ENCODE data around the gene KRTAP5-5.
A peak's percentile ranks its signal among the peaks of the same experiment; 100 is the strongest.
"Not testable (repeated sequence)": the region's sequence is repeated elsewhere in the genome, so short reads cannot be mapped to it uniquely, and the experiment has no call there.

Gene KRTAP5-5

DNA sequence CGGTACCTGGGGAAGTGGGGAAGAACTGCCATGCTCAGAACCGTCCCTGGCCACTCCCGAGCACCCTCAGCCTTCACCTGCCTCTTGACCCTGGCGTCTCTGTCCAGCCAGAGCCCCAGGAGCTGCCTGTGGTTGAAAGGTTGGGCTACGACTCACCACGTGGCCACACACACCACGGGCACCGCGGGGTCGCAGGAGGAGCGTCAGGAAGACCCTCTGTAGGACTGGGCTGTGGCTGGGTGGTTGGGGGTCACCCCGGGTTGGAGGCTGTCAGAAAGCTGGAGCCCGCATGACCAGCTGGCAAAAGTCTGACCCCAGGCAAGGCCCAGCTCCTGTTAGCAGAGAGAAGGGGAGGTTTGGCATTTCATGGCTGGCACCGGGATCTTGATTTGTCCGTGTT is 11.5 kb downstream of the KRTAP5-5 start:
- DNase-seq: no peak

DNA sequence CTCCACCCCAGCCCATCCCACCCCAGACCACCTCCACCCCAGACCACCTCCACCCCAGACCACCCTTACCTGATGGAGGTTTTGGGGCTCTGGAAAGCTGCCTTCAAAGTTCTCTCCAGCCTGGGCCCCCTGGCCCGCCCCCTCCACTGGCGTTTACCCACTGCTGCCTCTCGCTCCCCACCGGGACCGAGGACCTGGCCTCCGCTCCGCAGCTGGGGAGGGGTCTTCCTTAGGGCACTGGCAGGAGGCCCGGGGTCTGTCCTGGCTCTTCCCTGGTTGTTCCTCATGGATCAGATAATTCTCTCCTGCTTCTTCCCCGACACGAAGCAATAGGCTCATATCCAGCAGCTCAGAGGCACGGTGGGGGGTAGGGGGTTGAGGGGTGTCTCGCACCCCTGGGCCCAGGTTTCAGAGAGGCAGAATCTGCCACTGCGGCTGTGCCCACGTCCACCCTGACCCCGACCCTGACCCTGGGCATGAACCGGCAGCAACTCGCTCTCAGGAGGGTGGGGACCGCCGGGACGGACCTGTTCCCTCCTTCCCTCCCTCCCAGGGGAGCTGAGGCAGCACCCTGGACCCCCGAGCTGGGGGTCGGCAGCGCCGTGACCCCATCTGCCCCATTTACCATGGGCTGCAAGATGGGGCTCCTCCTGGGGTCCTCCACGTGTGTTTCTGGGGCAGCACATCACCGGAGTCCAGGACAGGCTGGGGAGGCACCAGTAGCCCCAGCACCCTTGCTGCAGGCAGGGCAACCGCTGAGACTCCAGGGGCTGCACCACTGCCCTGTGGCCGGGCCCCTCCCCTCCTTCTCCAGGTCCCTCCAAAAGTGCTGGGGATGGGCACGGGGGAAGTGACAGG is 12.9 kb downstream of the KRTAP5-5 start:
- no peak for DNase-seq

DNA sequence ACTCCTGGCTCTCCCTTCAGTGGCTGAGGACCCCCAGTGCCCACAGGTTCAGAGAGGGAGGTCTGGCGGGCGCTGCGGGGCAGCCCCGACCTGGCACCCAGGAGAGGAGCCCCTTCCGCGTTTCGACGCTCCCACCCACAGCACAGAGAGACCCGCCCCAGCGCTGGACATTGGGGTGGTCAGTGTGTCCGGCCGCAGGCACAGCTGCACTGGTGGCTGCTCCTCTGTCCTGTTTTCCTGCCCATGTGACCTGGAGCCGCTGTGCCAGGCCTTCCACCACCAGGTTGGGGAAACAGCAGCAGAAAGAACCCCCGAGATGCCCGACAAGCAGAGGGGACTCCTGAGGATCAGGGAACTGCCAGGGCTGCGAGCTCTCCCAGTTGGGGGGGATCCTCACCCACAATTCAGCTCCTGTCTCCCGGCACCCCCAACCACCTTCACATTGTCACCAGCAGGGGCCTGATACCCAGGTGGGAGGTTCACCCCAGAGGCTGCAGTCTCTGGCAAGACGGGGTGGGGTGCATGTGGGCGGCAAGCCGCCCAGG is 13.6 kb downstream of the KRTAP5-5 start:
- DNase-seq: no peak

DNA sequence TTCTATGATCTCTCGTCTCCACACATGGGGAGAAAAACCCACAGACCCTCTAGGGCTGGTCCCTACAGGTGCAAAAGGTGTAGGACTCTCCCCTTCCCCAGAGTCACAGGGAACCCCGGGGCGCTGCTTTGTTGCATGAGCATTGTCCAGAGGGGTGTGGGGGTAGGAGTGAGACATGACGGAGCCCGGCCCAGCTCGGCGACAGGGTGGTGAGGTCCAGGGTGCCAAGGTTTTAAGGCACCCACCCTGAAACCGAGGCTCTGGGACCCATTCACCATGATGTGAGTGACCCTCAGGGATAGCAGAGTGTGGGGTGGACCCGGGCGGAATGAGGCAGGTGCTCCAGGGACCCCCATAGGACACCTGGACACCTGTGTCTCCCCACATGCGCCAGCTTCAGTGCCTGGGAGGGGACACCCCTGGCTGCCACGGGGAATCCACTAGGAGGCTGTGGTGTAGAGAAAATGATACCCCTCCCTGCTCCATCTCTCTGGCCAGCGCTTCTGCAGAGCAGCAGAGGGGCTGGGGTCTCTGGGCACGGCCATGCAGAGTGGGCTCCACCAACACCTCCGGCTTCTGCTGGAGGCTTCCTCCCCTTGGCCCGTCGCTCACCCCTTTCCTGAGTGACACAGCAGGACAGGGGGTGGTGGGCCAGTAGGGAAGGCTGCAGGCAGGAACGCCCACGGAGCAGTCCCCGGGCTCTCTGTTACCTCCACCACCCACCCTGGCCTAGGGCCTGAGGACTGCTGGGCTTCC is 15.2 kb downstream of the KRTAP5-5 start:
- no peak for DNase-seq

DNA sequence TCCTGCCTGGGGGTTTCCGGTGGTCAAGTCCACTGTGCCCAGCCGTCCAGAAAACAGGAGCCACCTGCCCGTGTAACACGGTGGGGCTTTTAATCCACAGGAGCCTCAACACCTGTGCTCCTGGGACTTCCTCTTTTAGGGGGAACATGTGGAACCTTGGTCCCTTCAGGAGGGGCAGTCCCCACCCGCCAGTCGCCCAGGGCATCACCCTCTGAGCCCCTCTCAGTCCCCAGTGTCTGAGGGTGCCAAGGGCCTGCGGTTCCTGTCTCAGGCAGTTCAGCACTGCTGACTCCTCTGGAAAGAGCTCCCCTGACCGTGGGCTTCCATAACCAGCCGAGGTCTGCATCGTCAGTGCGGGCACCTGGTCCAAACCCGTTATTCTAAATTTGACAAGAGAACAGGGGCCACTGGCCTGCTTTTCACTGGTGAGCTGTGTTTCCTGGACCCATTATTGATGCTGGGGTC is 15.8 kb downstream of the KRTAP5-5 start:
- no peak for DNase-seq

DNA sequence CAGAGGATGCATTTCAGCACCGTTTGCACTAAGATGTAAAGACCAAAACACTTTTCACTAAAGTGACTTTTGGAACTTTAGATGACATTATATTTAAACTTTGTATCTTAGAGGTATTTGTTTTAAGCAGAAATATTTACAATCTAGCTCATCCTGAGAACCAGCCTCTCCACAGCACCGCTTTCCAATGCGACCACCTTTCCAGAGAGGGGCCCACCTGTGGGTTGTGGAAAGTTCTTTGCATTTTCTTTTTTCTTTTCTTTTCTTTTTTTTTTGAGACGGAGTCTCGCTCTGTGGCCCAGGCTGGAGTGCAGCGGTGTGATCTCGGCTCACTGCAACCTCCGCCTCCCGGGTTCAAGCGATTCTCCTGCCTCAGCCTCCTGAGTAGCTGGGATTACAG is 17.0 kb downstream of the KRTAP5-5 start:
- DNase-seq: not testable (repeated sequence)

DNA sequence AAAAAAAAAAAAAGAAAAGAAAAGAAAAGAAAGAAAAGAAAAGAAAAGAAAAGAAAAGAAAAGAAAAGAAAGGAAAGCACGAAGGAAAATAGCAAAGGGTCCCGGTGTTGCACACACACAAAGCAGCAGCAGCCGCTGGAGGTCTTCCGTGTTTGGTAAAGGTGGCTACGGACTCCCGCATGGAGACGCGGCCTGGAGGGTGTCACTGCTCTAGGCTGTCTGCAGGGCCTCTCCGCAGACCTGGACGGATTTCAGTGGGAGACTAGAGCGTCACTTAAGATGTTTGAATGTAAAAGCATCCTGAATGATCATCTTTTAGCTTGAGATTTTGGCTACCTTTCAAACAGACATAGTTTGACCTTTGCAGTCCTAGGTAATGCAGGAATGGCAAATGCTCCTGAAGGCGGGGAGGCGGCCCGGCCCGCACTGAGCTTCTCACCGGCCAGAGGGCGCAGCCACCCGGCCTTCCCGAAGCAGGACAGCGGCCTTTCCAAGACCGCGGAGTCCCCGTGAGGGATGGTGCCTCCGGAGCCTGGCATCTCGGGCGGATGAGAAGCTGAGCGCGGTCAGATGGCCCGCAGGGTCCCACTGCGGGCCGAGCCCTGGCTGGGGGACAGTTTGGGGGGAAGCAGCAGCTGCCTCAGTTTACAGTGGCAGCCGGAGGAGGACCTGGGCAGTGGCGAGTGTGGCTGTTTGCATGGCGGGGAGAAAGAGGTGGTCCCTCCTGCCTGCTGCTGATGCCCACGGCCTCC is 18.5 kb downstream of the KRTAP5-5 start:
- no peak for DNase-seq

DNA sequence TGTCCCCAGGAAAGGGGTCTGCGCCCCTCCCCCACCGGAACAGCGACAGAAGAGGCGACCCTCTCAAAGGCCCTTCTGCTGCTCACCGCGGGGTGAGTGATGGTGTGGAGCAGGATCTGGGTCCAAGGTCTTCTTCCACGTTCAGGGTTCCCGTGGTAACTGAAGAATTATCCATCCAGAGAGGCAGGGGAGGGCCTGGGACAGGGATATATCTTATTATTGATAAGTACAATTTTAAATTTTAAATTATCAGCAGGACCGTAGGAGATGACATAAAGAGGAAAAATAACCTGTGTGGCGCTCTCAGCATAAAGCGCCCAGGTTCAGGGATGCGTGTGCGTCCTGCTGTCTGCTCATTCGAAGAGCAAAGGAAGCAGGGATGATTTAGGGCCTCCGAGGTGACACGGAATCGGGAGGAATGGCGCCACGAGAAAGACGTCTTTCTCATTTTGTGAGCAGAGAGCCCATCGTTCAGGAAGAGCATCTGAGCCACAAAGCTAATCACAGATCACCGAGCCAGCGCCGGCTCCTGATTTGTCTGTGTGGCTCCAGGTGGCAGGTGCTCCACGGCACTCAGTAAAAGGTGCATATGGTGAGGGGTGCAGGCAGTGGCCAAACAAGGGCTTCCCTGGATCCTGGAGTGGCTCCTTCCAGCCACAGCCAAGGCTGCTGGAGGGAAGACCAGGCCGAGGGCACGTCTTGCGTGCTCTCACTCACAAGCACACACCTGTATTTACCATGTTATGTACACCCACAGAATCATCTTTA is 19.3 kb downstream of the KRTAP5-5 start:
- no peak for DNase-seq

DNA sequence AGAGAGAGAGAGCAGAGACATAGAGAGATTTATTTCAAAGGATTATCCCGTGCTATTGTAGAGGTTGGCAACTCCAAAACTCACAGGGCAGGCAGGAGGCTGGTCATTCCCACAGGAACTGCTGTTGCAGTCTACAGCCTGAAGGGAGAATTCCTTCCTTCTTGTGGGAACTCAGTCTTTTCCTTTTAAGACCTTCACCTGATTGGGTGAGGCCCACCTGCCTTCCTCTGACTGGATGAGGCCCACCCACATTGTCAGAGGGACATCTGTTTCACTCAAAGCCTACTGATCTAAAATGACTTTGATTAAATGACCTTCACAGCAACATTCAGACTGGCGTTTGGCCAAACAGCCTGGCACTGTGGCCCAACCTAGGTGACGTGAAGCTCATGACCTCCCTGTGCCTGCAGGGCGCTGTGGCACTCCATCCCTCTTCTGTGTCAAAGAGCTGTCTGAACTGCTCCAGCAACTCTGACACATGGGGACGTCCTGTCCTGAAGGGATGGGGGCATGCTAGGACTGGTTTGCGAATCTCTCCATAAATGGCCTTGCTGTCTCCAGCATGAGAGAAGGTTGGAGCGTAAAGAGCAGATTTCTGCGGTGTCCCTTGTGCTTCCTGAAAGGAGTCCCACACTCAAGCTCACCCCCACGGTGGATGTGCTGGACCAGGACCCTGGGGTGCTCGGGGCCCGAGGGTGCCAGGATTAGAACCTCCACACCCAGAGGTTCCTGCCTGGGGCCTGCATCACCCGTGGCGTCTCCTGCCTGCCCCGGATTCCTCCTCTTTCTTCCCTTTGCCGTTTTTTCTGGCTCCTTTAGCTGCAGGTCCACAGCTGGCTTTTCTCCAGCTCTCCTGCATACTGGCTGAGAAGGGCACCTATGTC is 20.7 kb downstream of the KRTAP5-5 start:
- DNase-seq: no peak

DNA sequence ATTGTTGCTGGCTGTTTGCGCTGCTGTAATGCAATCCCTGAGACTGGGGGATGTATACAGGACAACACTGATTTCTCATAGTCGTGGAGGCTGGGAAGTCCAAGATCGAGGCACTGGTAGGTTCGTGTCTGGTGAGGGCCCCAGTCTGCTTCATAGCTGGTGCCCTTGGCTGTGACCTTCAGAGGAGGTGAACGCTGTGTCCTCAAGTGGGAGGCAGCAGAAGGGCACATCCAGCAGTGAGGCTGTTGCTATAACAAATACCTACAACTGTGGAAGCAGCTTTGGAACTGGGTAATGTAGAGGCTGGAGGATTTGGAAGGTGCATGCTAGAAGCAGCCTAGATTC is 21.3 kb downstream of the KRTAP5-5 start:
- DNase-seq: no peak

DNA sequence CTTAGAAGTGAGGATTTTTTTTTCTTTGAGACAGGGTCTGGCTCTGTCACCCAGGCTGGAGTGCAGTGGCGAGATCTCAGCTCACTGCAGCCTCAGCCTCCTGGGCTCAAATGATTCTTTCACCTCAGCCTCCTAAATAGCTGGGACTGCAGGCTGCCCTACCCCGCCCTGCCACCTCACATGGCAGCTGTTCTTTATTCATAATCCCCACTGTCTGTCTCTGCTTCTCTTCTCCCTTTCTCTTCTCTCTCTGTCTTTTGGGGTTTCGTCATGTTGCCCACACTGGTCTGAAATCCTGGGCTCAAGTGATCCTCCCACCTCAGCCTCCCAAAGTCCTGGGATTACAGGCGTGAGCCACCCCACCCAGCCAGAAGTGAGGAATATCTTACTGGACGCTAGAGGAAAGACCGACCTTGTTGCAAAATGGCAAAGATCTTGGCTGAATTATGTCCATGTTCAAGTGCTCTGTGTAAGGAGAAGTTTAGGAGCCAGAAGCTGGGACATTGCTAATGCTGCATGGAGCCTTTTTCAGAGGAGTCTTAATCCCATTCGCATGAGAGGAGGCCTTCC is 21.9 kb downstream of the KRTAP5-5 start:
- no peak for DNase-seq

DNA sequence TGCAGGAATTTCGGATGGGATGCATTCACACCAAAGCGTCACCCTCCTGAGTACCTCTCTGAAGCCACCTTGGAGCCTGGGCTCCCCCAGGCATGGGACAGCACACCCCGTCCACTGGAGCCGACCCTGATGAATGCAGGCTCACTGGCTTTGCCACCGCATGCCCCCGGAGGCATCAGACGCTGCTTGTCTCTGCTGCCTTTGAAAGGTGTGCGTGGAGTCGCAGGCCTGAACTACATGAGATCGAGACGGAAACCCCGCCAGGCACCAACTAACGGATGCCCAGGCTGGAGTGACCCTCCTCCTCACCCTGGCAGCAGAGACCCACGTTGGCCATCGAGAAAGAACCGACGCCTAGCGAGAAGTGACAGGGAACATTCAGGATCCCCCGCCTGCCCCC is 22.5 kb downstream of the KRTAP5-5 start:
- DNase-seq: no peak

DNA sequence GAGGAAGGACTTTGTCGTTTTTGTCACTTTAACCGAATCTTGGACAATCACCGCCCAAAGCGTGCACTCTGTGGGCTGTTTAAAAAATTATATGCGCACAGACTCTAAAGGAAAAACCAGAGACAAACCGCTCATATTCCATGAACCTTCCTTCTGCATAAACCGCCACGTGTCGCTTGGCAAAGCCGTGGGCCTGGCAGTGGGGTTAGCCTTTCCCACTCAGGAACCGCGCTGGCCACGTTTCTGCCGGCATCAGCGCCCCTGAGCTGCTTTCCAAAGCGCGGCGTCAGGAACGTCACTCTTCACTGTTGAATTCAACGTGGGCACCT is 22.8 kb downstream of the KRTAP5-5 start:
- DNase-seq: no peak

DNA sequence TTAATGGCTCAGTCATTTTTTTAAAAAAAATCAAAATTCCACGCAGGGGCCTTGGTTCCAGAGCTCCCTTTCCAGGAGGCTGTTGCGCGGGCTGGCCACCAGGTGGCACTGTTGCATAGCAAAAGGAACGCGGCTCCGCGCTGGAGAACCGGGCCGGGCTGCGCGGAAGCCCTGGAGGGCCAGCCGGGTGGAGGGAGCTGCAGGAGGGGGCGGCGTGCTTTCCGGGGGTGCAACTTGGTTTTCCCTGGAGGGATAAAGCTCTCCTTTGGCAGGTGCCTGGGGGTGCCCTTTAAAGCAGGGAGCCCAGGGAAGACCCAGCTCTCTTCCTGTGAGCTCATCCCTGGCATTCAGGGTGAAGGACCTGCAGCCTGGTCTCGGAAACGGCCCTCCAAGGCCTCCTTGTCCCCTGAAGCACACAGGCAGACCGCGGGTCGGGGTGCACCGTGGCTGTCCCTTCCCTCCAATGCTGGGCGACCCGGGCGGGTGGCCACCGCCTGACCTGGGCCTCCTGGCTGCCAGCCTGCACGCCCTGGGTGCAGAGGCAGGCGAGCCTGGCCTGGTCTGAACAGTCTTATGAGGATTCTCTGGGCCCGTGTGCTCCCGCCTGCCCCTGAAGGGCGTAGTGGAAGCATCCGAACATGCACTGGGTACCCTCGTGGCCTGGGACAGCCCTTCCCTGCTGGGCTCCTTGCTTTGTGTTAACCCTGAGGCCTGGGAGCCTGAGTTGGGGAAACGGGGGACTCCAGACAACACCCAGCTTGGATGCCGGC is 23.4 kb downstream of the KRTAP5-5 start:
- DNase-seq: peak in 49 of 56 donors; percentile 19 to 84 (median 59)

DNA sequence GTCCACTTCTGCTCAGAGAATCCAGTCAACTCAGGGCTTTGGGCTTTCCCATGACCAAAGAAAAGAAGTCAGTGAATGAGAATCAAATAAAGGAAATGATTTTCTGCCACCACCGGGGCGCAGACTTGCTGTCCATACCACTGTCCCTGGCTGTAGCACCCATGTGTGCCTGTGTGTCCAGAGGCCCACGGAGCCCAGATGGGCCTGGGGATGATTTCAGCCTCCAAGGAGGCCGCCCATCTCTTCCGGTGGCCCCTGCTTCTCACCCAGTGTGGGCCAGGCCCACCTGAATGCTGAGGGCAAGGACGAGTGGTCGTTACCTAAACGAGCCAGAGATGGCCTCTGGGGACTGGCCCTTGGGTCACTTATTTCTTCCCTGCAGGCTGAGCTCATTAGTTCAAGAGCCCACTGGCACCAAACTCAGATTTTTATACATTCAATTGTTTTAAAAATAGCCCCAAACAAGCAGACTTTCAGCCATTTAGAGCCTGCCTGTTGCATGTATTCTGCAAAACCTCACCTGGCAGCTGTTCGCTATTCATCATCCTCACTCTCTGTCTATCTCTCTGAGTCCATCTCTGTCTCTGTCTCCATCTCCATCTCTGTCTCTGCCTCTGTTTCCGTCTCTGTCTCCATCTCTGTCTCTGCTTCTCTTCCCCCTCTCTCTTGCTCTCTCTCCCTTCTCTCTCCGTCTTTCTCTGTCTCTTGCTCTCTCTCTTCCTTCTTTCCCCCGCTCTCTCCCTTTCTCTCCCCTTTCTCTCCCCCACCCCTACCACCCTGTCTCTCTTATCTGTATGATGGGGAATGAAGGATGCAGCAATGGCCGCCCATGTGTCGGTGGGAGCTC is 24.2 kb downstream of the KRTAP5-5 start:
- DNase-seq: no peak

DNA sequence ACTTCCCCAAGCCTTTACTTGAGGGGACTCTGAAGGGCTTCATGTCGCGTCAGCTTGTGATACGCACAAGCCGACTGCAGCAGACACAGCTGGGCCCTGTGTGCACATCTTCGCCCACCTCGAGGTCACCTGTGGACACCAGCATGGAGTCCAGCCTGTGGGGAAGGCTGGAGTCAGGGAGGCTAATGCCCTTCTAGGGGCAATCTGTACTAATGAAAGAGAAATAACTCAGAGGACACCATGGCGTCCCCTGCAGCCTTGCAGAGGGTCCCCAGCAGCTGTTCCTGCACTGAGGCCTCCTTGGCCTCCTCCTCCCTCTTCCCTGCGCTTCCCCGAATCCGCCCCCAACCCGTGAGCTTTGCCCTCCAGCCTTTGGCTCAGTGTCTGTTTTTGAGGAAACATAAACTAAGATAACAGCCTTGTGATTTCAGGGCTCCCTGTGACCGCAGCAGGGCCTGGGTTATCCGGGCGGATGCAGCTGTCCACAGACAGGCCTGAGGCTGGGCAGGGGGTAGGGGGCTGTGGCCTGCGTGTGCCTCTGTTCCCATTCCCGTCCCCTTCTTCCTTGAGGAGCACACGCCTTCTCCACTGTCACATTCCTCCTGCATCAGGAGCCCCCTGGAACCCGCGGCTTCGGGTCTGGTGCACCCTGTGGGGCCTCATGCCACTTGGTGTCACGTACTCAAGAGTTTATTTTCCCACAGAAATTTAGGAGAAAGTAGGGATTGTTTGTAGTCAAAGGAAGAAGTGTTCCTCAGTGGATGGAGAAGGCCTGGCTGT is 25.0 kb downstream of the KRTAP5-5 start:
- DNase-seq: no peak
